Measurements from ENCODE around the gene RETREG3. TPM values are rescaled to one million over a fixed set of nuclear protein-coding genes. Genes with fewer than 3 reads are reported as not detected.

The RETREG3 gene
- total and polyA plus RNA-seq, 2 of the 13 experiments (the other 11 are each of a cell fraction or from before 2014, with no cell fraction given): 47.0 to 55.8 TPM

DNA sequence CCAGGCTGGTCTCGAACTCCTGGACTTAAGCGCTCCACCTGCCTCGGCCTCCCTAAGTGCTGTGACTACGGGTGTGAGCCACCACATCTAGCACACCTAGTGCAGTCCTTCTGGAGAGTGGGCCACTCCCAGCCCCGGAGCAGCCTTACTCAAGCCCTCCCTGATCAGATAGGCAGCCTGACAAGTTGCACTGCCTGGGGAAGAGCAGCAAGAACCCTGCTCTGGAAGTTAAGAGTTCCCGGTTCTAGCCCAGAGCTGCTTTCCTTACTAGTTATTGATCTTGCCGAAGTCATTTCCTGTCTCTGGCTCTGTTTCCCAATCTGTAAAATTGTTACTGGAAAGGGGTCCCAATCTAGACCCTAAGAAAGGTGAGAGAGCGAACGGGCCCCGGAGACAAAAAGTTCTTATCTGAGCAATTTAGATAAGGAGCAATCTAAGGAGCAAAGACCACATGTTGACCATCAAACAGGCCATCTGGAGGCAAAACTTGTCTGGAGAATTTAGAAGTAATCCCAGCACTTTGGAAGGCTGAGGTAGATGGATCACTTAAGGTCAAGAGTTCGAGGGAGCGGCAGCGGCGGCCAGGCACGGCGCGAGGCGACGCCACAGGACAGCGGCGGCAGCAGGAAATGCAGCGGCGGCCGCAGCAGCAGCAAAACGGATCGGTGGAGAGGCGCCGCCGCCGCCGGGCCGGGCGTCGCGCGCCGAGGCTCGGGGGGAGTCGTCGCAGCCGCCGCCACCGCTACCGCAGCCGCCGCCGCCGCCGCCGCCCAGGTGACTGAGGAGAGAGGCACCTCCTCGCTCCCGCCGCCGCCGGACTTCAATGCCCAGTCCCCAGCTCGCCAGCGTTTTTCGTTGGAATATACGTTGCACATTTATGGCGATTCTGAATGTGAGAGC, 77.5 kb downstream of the RETREG3 start (continued):
- 0 out of 2 replicates have a peak, but pooled peaks have one; percentile 62 for TF ChIP-seq ZBTB10 (CRISPR knock-in tag; IDR thresholded peaks at IDR 0.05; ENCODE audit: borderline replicate concordance)
- 0 out of 2 replicates have a peak, but pooled peaks have one; percentile 11 for TF ChIP-seq YEATS2 (CRISPR knock-in tag; IDR thresholded peaks at IDR 0.05; ENCODE audit: borderline replicate concordance)
- no peak for TF ChIP-seq NFE2L2 (IDR thresholded peaks at IDR 0.05; ENCODE audit: low read length)
- TF ChIP-seq ZNF580 (CRISPR knock-in tag; IDR thresholded peaks at IDR 0.05; ENCODE audit: borderline replicate concordance, low read depth): no peak
- no peak for TF ChIP-seq ZSCAN9 (CRISPR knock-in tag; IDR thresholded peaks at IDR 0.05; ENCODE audit: borderline replicate concordance)
- TF ChIP-seq, protein P1, sequence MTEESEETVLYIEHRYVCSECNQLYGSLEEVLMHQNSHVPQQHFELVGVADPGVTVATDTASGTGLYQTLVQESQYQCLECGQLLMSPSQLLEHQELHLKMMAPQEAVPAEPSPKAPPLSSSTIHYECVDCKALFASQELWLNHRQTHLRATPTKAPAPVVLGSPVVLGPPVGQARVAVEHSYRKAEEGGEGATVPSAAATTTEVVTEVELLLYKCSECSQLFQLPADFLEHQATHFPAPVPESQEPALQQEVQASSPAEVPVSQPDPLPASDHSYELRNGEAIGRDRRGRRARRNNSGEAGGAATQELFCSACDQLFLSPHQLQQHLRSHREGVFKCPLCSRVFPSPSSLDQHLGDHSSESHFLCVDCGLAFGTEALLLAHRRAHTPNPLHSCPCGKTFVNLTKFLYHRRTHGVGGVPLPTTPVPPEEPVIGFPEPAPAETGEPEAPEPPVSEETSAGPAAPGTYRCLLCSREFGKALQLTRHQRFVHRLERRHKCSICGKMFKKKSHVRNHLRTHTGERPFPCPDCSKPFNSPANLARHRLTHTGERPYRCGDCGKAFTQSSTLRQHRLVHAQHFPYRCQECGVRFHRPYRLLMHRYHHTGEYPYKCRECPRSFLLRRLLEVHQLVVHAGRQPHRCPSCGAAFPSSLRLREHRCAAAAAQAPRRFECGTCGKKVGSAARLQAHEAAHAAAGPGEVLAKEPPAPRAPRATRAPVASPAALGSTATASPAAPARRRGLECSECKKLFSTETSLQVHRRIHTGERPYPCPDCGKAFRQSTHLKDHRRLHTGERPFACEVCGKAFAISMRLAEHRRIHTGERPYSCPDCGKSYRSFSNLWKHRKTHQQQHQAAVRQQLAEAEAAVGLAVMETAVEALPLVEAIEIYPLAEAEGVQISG (CRISPR knock-in tag; IDR thresholded peaks at IDR 0.05): peak; percentile 53
- TF ChIP-seq ZNF547 (CRISPR knock-in tag; IDR thresholded peaks at IDR 0.05): peak; percentile 80; the same call in 1 of the 2 replicates
- no peak for TF ChIP-seq ZNF180 (CRISPR knock-in tag; IDR thresholded peaks at IDR 0.05; ENCODE audit: borderline replicate concordance, low read depth)
- TF ChIP-seq REXO4 (CRISPR knock-in tag; IDR thresholded peaks at IDR 0.05; ENCODE audit: borderline replicate concordance): no peak
- peak; percentile 6; the same call in 1 of the 2 replicates for TF ChIP-seq ETV5 (CRISPR knock-in tag; IDR thresholded peaks at IDR 0.05; ENCODE audit: borderline replicate concordance)
- TF ChIP-seq ZNF460 (CRISPR knock-in tag; IDR thresholded peaks at IDR 0.05; ENCODE audit: borderline replicate concordance): peak; percentile 99
- TF ChIP-seq SIX4 (CRISPR knock-in tag; IDR thresholded peaks at IDR 0.05): no peak
- TF ChIP-seq ZNF773 (CRISPR knock-in tag; IDR thresholded peaks at IDR 0.05; ENCODE audit: borderline replicate concordance): 0 out of 2 replicates have a peak, but pooled peaks have one; percentile 27
- no peak for TF ChIP-seq SMC3 (IDR thresholded peaks at IDR 0.05; ENCODE audit: low read length)
- TF ChIP-seq LCORL (IDR thresholded peaks at IDR 0.05): no peak
- no peak for TF ChIP-seq LCORL (CRISPR knock-in tag; IDR thresholded peaks at IDR 0.05)
- no peak for TF ChIP-seq ZNF552 (CRISPR knock-in tag; IDR thresholded peaks at IDR 0.05; ENCODE audit: borderline replicate concordance)
- TF ChIP-seq ESRRA (CRISPR knock-in tag; IDR thresholded peaks at IDR 0.05; ENCODE audit: low read depth): no peak
- no peak for TF ChIP-seq FOXA1 (IDR thresholded peaks at IDR 0.05)
- TF ChIP-seq FOXA1 (CRISPR knock-in tag; IDR thresholded peaks at IDR 0.05): no peak
- peak; percentile 14; the same call in 1 of the 2 replicates for TF ChIP-seq GATAD1 (CRISPR knock-in tag; IDR thresholded peaks at IDR 0.05)
- peak; percentile 7; the same call in 1 of the 2 replicates for TF ChIP-seq HOMEZ (CRISPR knock-in tag; IDR thresholded peaks at IDR 0.05; ENCODE audit: low read depth)
- TF ChIP-seq AKAP8 (CRISPR knock-in tag; IDR thresholded peaks at IDR 0.05): no peak
- no peak for TF ChIP-seq ZNF878 (CRISPR knock-in tag; IDR thresholded peaks at IDR 0.05)

Measured in HepG2 (cell line).